Natural killer cell (primary cell): ENCODE results near the gene GALNT9. TPM values are rescaled to one million over a fixed set of nuclear protein-coding genes. Genes with fewer than 3 reads are reported as not detected.

Experiments used
- ATAC-seq, 3 donors: fragments of 150-1000 bp in 2 of 3; fragments of 200-7000 bp in 1 of 3; cut with Tn5 transposase; 1 replicate in 1 of 3; 2 replicates in 2 of 3; pipeline ENCODE4 v1.10.0; 2021; ENCODE audit warnings: mild to moderate bottlenecking in 2 of 3, moderate library complexity in 2 of 3
- DNase-seq, 2 donors: peaks; one replicate each; pipeline versions ENCODE4 v3.0.0 to v3.0.0-alpha.2; 2013 to 2021; ENCODE audit warnings: mixed read lengths in 1 of 2
- H3K27ac ChIP-seq: one replicate; pipeline ENCODE4 v1.5.1; 2013; ENCODE audit warnings: mild to moderate bottlenecking, low read length
- H3K27me3 ChIP-seq: one replicate; pipeline ENCODE4 v1.6.1; 2013; ENCODE audit warnings: low read length; ENCODE audit not compliant: control insufficient read depth, insufficient read depth
- H3K36me3 ChIP-seq: one replicate; pipeline ENCODE4 v1.6.1; 2013; ENCODE audit warnings: low read length; ENCODE audit not compliant: control insufficient read depth, insufficient read depth
- H3K4me1 ChIP-seq: one replicate; pipeline ENCODE4 v1.6.1; 2013; ENCODE audit warnings: low read length; ENCODE audit not compliant: control insufficient read depth, insufficient read depth
- H3K4me3 ChIP-seq: one replicate; pipeline ENCODE4 v1.5.1; 2013; ENCODE audit warnings: low read length
- H3K9me3 ChIP-seq: one replicate; pipeline ENCODE4 v1.6.1; 2013; ENCODE audit warnings: low read length; ENCODE audit not compliant: control insufficient read depth, insufficient read depth
- H3K27ac Mint-ChIP-seq, 2 donors: one replicate each; pipeline ENCODE4 v1.8.0; 2022; ENCODE audit warnings: mild to moderate bottlenecking in 2 of 2, mixed read lengths in 2 of 2, moderate library complexity in 1 of 2
- H3K27me3 Mint-ChIP-seq, 2 donors: one replicate each; pipeline ENCODE4 v1.8.0; 2022; ENCODE audit warnings: low read depth in 2 of 2, mixed read lengths in 2 of 2
- H3K36me3 Mint-ChIP-seq: one replicate; pipeline ENCODE4 v1.8.0; 2022; ENCODE audit warnings: mixed read lengths
- H3K4me1 Mint-ChIP-seq, 2 donors: one replicate each; pipeline ENCODE4 v1.8.0; 2022; ENCODE audit warnings: mixed read lengths in 2 of 2
- H3K4me3 Mint-ChIP-seq: one replicate; pipeline ENCODE4 v1.8.0; 2022; ENCODE audit warnings: mild to moderate bottlenecking, moderate library complexity, mixed read lengths
- H3K9me3 Mint-ChIP-seq, 2 donors: one replicate each; pipeline ENCODE4 v1.8.0; 2022; ENCODE audit warnings: mixed read lengths in 2 of 2
- WGBS: methylation state at CpG from one replicate; pipeline ENCODE4 v1.1.7; 2013; ENCODE audit warnings: missing lambda C conversion rate; ENCODE audit not compliant: insufficient coverage; 5-methylcytosine and 5-hydroxymethylcytosine counted together
- intact Hi-C: fragments of 100-400 bp; cut with micrococcal nuclease; formaldehyde crosslinking; loops from one replicate; pipeline ENCODE4 v1.14.2; 2022
- total RNA-seq, 4 donors: library from RNA; stranded (reverse); fragments of 120-200 nt in 1 of 4; gene quantifications; one replicate each; pipeline versions ENCODE4 v1.2.3 to v1.2.4, GENCODE V29; 2013 to 2022
- TF ChIP-seq, protein P1 (sequence below): fragments of 200-600 bp; IDR thresholded peaks from one replicate; pipeline ENCODE4 v1.8.0; 2022; ENCODE audit warnings: antibody characterized with exemption

Gene GALNT9
- total RNA-seq, 3 donors from 2014 or later (not counting 1 experiment from before 2014, with no cell fraction given), result not detected

DNA sequence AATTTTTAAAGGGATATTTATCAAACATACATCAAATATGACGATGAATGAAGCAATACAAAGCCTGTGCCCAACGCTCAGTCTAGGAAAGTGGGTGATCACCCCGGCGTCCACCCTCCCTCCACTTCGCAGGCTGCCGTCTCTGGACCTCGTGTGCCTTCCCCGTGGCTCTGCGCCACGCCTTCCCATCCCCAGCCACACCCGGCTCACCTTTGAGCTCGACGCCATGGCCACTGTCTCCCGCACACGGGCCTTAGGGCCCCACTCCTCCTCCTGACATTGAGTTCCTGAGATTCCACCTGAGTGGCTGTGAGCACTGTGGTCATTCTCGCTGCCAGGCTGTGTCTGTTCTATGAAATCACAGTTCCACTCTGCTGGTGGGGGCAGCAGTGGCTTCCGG lies 56.7 kb downstream of the GALNT9 start:
- Mint-ChIP-seq H3K4me3 (no peak overlapping the region), H3K27ac (no peak overlapping the region), H3K27me3 (no peaks in the 10 kb centered on the region), H3K4me1 (no peaks in the 10 kb centered on the region), H3K9me3 (no peaks in the 10 kb centered on the region), H3K36me3 (no peaks in the 10 kb centered on the region)
- no peaks in the 10 kb centered on the region for H3K4me1 ChIP-seq
- no peak overlapping the region for H3K27ac ChIP-seq
- 88% methylated on average over 17 of the region's 17 CpGs for WGBS
- ATAC-seq, result no peak
- H3K36me3 ChIP-seq, result no peaks in the 10 kb centered on the region
- H3K27me3 ChIP-seq, result no peaks in the 10 kb centered on the region
- no peaks in the 10 kb centered on the region for H3K9me3 ChIP-seq
- intact Hi-C loops, result no loop called here
- no peak for DNase-seq
- TF ChIP-seq, protein P1, sequence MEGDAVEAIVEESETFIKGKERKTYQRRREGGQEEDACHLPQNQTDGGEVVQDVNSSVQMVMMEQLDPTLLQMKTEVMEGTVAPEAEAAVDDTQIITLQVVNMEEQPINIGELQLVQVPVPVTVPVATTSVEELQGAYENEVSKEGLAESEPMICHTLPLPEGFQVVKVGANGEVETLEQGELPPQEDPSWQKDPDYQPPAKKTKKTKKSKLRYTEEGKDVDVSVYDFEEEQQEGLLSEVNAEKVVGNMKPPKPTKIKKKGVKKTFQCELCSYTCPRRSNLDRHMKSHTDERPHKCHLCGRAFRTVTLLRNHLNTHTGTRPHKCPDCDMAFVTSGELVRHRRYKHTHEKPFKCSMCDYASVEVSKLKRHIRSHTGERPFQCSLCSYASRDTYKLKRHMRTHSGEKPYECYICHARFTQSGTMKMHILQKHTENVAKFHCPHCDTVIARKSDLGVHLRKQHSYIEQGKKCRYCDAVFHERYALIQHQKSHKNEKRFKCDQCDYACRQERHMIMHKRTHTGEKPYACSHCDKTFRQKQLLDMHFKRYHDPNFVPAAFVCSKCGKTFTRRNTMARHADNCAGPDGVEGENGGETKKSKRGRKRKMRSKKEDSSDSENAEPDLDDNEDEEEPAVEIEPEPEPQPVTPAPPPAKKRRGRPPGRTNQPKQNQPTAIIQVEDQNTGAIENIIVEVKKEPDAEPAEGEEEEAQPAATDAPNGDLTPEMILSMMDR, result no peak
- no peak overlapping the region for H3K4me3 ChIP-seq

DNA sequence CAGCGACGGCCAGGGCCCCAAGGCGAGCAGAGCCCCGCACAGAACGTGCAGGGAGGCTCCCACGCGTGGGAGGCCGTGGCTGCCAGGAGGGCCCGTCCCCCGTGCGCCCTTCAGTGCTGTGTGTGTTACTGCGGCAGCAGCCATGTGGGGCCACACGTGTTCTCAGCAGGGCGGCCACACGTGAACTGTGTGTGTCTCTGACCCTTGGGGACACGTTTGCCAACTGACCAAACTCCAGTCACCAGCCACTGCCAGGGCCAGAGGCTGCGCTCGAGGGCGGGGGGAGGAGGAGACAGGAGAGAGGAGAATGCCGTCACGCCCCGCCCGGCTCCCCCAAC lies 57.7 kb downstream of the GALNT9 start:
- ATAC-seq (no peak), DNase-seq (no peak)
- no peaks in the 10 kb centered on the region for H3K9me3 ChIP-seq
- H3K4me1 ChIP-seq, result no peaks in the 10 kb centered on the region
- no peaks in the 10 kb centered on the region for H3K9me3 Mint-ChIP-seq
- no peak overlapping the region for H3K4me3 Mint-ChIP-seq
- no peaks in the 10 kb centered on the region for H3K36me3 Mint-ChIP-seq
- no peaks in the 10 kb centered on the region for H3K4me1 Mint-ChIP-seq
- intact Hi-C loops, result no loop called here
- H3K4me3 ChIP-seq, result no peak overlapping the region
- TF ChIP-seq, protein P1, result no peak
- 85% methylated on average over 23 of the region's 23 CpGs for whole genome bisulfite sequencing
- no peaks in the 10 kb centered on the region for H3K27me3 ChIP-seq
- no peak overlapping the region for H3K27ac ChIP-seq
- H3K27ac Mint-ChIP-seq, result no peak overlapping the region
- no peaks in the 10 kb centered on the region for H3K36me3 ChIP-seq
- no peaks in the 10 kb centered on the region for H3K27me3 Mint-ChIP-seq

DNA sequence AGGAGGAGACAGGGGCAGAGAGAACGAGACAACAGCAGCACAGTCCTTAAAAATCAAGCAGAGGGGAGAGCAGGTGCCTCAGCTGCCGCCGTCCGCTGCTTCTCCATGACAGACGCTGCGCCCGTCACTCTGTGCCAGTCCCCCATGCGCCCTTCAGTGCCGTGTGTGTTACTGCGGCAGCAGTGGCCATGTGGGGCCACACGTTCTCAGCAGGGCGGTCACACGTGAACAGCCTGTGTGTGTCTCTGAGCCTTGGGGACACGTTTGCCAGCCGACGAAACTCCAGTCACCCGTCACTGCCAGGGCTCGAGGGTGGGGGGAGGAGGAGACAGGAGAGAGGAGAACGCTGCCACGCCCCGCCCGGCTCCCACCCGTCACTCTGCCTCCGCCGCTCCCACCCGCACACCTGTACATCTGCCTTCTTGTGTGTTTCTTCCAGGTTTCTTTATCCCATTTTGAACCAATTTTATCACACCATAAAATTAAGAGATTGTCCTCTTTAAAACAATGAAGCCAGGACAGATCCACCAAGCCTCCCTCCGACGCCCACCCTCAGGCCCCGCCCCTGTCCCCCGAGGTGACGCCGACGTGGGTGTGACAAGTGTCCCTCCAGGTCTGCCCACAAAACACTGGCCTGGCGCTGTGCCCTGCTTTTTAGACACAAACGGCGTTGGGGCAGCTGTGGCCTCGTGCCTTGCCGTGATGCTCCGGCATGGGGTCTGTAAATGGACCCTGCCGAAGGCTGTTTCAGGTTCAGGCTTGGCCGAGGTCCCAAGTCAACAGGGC lies 58.2 kb downstream of the GALNT9 start:
- Mint-ChIP-seq H3K27me3 (no peaks in the 10 kb centered on the region), H3K36me3 (no peaks in the 10 kb centered on the region), H3K4me1 (no peaks in the 10 kb centered on the region), H3K4me3 (no peak overlapping the region), H3K27ac (no peak overlapping the region), H3K9me3 (no peaks in the 10 kb centered on the region)
- H3K4me3 ChIP-seq, result no peak overlapping the region
- intact Hi-C loops, result no loop called here
- DNase-seq (no peak), ATAC-seq (no peak)
- no peaks in the 10 kb centered on the region for H3K4me1 ChIP-seq
- no peaks in the 10 kb centered on the region for H3K27me3 ChIP-seq
- 83% methylated on average over 39 of the region's 41 CpGs for WGBS
- H3K27ac ChIP-seq, result no peak overlapping the region
- H3K9me3 ChIP-seq, result no peaks in the 10 kb centered on the region
- no peaks in the 10 kb centered on the region for H3K36me3 ChIP-seq
- TF ChIP-seq, protein P1, result no peak

DNA sequence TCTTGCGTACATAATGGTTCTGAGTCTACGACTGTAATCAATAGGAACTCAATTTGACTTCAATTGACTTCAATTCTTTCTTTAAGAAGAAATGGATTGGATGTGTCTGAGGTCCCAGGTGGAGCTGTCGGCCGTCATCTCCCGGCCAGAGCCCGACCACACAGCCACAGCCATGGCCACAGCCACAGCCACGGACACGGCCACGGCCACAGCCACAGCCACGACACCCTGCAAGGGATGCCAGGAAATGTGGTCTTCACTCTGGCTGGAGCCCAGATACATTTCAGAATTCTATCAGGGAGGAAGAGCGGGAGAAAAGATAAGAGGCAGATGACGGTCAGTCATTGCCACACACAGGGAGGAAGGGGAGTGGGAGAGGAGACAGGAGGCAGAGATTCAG lies 58.9 kb downstream of the GALNT9 start:
- H3K4me1 ChIP-seq, result no peaks in the 10 kb centered on the region
- H3K36me3 Mint-ChIP-seq, result no peaks in the 10 kb centered on the region
- H3K4me3 ChIP-seq, result no peak overlapping the region
- intact Hi-C loops, result no loop called here
- H3K27me3 Mint-ChIP-seq, result no peaks in the 10 kb centered on the region
- no peak overlapping the region for H3K4me3 Mint-ChIP-seq
- no peaks in the 10 kb centered on the region for H3K27me3 ChIP-seq
- no peaks in the 10 kb centered on the region for H3K4me1 Mint-ChIP-seq
- H3K36me3 ChIP-seq, result no peaks in the 10 kb centered on the region
- DNase-seq, result no peak
- no peak overlapping the region for H3K27ac Mint-ChIP-seq
- H3K9me3 ChIP-seq, result no peaks in the 10 kb centered on the region
- WGBS, result 67% methylated on average over 12 of the region's 12 CpGs
- no peak for ATAC-seq
- no peaks in the 10 kb centered on the region for H3K9me3 Mint-ChIP-seq
- H3K27ac ChIP-seq, result no peak overlapping the region
- TF ChIP-seq, protein P1, result no peak
